Kidney (tissue), 14 donors: Measurements from ENCODE around the gene VPS18. TPM values are rescaled to one million over a fixed set of nuclear protein-coding genes. Genes with fewer than 3 reads are reported as not detected.

Experiments used
- DNase-seq, 5 donors: peaks; one replicate each; pipeline ENCODE4 v3.0.0-alpha.2; 2013 to 2020
- FAIRE-seq: peaks from 2 replicates; lab custom pipeline; 2012; peaks lifted over from hg19 to GRCh38; lab: Jason Lieb, UNC
- H3K27ac ChIP-seq, 2 donors: one replicate each; pipeline ENCODE4 v1.7.0; 2013; ENCODE audit warnings: low read depth in 2 of 2, low read length in 2 of 2, inconsistent platforms in 1 of 2
- H3K27me3 ChIP-seq: one replicate; pipeline ENCODE4 v1.7.1; 2013; ENCODE audit warnings: low read length, inconsistent platforms; ENCODE audit not compliant: control insufficient read depth, insufficient read depth
- H3K36me3 ChIP-seq, 3 donors: one replicate each; pipeline versions ENCODE4 v1.7.0 to v1.7.1; 2013; ENCODE audit warnings: low read length in 3 of 3, control low read depth in 1 of 3, inconsistent platforms in 1 of 3; ENCODE audit not compliant: insufficient read depth in 3 of 3, control insufficient read depth in 2 of 3
- H3K4me1 ChIP-seq, 3 donors: one replicate each; pipeline versions ENCODE4 v1.7.0 to v1.7.1; 2013; ENCODE audit warnings: low read length in 3 of 3, inconsistent platforms in 1 of 3, low read depth in 1 of 3; ENCODE audit not compliant: control insufficient read depth in 2 of 3, insufficient read depth in 2 of 3
- H3K4me3 ChIP-seq, 3 donors: one replicate each; pipeline versions ENCODE4 v1.7.0 to v1.8.1; 2013; ENCODE audit warnings: low read length in 3 of 3, control low read depth in 1 of 3, inconsistent platforms in 1 of 3
- H3K9ac ChIP-seq, 3 donors: one replicate each; pipeline versions ENCODE4 v1.7.0 to v1.7.1; 2013; ENCODE audit warnings: low read length in 3 of 3, control low read depth in 1 of 3, inconsistent platforms in 1 of 3
- H3K9me3 ChIP-seq, 3 donors: one replicate each; pipeline versions ENCODE4 v1.7.0 to v1.7.1; 2013; ENCODE audit warnings: low read length in 3 of 3, control low read depth in 1 of 3, inconsistent platforms in 1 of 3; ENCODE audit not compliant: control insufficient read depth in 2 of 3, insufficient read depth in 1 of 3
- intact Hi-C: fragments of 100-400 bp; cut with DNase I; formaldehyde crosslinking; loops from one replicate; pipeline ENCODE4 v1.11.1; 2022
- polyA plus RNA-seq: library from polyadenylated mRNA; stranded (reverse); fragments of 350-450 nt; fragmentation: Illumina TruSeq; extraction: RNeasy Lipid Tissue Mini Kit (QIAGEN cat#74804); gene quantifications from one replicate; pipeline ENCODE4 v1.2.3, GENCODE V29; 2014; ENCODE audit warnings: low read depth, low replicate concordance; ENCODE audit not compliant: insufficient read depth
- total RNA-seq: library from RNA; stranded (reverse); fragmentation: NEBNext Ultra II Directional; extraction: Animal tissue kit (Norgen Biotek cat#: 25700); gene quantifications from one replicate; pipeline ENCODE4 v1.2.1, GENCODE V29; 2021
- TF ChIP-seq, protein P1 (sequence below): IDR thresholded peaks from 3 replicates; pipeline ENCODE4 v1.5.1; 2012; ENCODE audit warnings: mild to moderate bottlenecking, moderate library complexity, borderline replicate concordance; ENCODE audit not compliant: insufficient read depth; ENCODE audit errors: extremely low read depth
- donor health status: control.
- donor health status: control.
- donor health status: control.
- donor health status: control.
- donor health status: control.
- donor health status: DM: yes; HTN: yes; CAD: no.
- donor health status: Normal renal cell carcinoma (clear cell type).

Gene VPS18
- total and polyA plus RNA-seq, 2 donors from 2014 or later, result 21.9 to 28.1 TPM

DNA sequence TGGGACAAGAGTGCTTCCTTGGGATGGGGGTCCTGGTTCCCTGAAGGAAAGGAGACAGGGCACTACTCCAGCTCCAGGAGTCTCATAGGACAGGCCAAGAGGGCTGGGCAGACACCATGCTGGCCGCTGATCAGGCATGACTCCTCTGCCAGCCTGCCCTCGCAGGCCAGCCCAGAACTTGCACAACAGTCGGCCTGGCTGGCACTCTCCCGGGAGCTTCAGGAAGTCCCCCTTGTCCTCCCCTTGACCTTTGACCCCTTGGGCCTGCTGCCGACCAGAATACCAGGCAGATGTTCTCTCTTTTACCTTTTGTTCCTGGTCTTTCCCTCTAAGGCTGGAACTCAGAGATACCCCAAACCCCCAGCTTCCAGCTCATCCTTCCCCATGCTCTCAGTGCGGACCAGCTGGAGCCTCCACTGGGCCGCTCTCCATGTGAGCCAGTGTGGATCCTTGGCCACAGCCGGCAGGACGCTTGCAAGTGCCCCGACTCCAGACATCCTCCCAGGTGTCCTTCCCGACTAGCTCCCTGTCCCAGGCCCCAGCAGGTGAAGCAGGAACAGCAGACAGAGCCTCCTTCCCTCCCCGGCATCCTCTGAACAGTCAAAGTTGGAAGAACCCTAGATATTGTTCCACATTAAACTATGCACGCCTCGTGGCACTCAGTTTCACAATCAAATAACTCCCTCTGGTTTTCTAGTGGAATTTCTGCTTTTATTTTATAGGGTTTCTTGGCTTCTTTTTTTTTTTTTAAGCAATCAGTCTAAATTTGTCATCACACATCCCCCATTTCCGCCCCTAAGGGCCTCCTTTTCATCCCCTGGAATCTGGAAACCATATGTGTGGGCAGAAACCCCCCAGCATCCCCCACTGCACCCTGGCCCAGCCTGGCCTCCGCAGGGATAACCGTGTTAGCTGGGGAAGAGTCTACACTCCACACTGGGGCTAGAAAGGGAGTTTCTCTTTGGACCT is 15.7 kb downstream of the VPS18 start:
- TF ChIP-seq, protein P1, sequence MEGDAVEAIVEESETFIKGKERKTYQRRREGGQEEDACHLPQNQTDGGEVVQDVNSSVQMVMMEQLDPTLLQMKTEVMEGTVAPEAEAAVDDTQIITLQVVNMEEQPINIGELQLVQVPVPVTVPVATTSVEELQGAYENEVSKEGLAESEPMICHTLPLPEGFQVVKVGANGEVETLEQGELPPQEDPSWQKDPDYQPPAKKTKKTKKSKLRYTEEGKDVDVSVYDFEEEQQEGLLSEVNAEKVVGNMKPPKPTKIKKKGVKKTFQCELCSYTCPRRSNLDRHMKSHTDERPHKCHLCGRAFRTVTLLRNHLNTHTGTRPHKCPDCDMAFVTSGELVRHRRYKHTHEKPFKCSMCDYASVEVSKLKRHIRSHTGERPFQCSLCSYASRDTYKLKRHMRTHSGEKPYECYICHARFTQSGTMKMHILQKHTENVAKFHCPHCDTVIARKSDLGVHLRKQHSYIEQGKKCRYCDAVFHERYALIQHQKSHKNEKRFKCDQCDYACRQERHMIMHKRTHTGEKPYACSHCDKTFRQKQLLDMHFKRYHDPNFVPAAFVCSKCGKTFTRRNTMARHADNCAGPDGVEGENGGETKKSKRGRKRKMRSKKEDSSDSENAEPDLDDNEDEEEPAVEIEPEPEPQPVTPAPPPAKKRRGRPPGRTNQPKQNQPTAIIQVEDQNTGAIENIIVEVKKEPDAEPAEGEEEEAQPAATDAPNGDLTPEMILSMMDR, result no peak
- DNase-seq (peak in 3 of 5 donors; percentile 60 to 79 (median 74)), FAIRE-seq (no peak)
- H3K9ac ChIP-seq, result no peak overlapping the region
- intact Hi-C loops, result loop anchor here (10.0 kb wide), 2 partner anchors 115 to 275 kb away; no protein-coding TSS in a partner anchor
- H3K9me3 ChIP-seq, result no peaks in the 10 kb centered on the region
- H3K4me3 ChIP-seq, result no peak overlapping the region
- H3K27ac ChIP-seq, result peak overlapping the region; percentile 17 to 45
- H3K4me1 ChIP-seq, result peaks cover 6 to 34% (median 9%) of the 10 kb centered on the region in 3 donors
- H3K36me3 ChIP-seq, result no peaks in the 10 kb centered on the region
- H3K27me3 ChIP-seq, result no peaks in the 10 kb centered on the region

DNA sequence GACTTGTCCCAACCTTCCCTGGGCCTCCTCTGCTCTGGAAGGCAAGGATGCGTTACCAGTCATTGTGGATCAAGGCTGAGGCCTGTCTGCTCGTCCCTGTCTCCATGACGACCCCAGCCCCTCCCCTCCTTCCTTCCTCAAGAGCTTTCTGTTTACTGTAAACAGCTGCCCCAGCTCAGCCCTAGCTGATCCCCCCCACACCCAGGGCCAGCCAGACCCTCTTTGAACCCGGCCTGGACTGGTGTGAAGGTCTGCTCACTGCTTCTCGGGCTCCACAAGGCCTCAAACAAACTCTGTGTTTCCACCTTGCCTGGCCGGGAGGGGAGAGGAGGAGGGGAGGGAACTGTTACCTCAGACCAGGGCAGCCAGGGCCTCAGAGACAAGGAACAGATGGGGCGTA is 16.9 kb downstream of the VPS18 start:
- intact Hi-C loops, result no loop called here
- TF ChIP-seq, protein P1, result no peak
- DNase-seq, result peak in 4 of 5 donors; percentile 90 to 94 (median 94)
- no peaks in the 10 kb centered on the region for H3K27me3 ChIP-seq
- peaks cover 0 to 26% (median 9%) of the 10 kb centered on the region in 3 donors for H3K4me1 ChIP-seq
- no peaks in the 10 kb centered on the region for H3K9me3 ChIP-seq
- no peaks in the 10 kb centered on the region for H3K36me3 ChIP-seq
- FAIRE-seq, result no peak
- H3K27ac ChIP-seq, result peak overlapping the region in 1 of 2 donors; percentile 17
- no peak overlapping the region for H3K9ac ChIP-seq
- H3K4me3 ChIP-seq, result no peak overlapping the region

DNA sequence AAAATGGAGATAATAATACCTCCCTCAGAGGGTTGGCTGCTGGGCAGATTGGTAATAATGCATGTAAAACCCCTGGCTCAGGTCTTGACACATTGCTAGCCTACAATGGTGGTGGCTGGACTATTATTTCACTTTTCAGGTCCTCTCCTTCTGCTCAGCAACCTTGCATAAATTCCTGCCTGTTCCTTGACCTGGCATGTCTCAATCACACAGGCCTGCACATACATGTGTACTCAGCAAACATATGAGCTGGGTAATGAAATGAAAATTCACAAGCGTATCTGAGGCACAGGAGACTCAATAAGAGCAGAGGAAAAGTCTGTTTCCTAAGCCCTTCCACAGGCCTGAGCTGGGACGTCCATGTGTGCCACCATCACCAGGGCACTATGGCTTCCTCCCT is 17.4 kb downstream of the VPS18 start:
- intact Hi-C loops, result no loop called here
- Histone ChIP-seq H3K9ac (no peak overlapping the region), H3K4me3 (no peak overlapping the region), H3K36me3 (no peaks in the 10 kb centered on the region), H3K4me1 (peaks cover 0 to 23% (median 9%) of the 10 kb centered on the region in 3 donors), H3K27me3 (no peaks in the 10 kb centered on the region), H3K9me3 (no peaks in the 10 kb centered on the region), H3K27ac (no peak overlapping the region)
- FAIRE-seq (no peak), DNase-seq (no peak)
- TF ChIP-seq, protein P1, result no peak
